ENCODE results near the gene WDR54.
"Not testable (repeated sequence)": the region's sequence is repeated elsewhere in the genome, so short reads cannot be mapped to it uniquely, and the experiment has no call there.

The WDR54 gene

GRCh38 chr2:74406035-74406434 is 15.5 kb upstream of the WDR54 start:
- DNase-seq (ENCODE audit: low read depth): no peak

- DNase-seq (ENCODE audit: low read depth): no peak
Observed at GRCh38 chr2:74407682-74408081, 13.8 kb upstream of the WDR54 start.

GRCh38 chr2:74413001-74413698 is 8.4 kb upstream of the WDR54 start:
- DNase-seq (ENCODE audit: low read depth): no peak

- no peak for DNase-seq (ENCODE audit: low read depth)
Observed at GRCh38 chr2:74414441-74414840, 7.1 kb upstream of the WDR54 start.

GRCh38 chr2:74414881-74415761 is 6.4 kb upstream of the WDR54 start:
- no peak for DNase-seq (ENCODE audit: low read depth)

- DNase-seq (ENCODE audit: low read depth): no peak
Observed at GRCh38 chr2:74415762-74416395, 5.7 kb upstream of the WDR54 start.

GRCh38 chr2:74416778-74417177 is 4.8 kb upstream of the WDR54 start:
- DNase-seq (ENCODE audit: low read depth): no peak

- DNase-seq (ENCODE audit: low read depth): no peak
Observed at GRCh38 chr2:74417197-74417596, 4.3 kb upstream of the WDR54 start.

GRCh38 chr2:74417763-74418162 is 3.8 kb upstream of the WDR54 start:
- DNase-seq (ENCODE audit: low read depth): no peak

- DNase-seq (ENCODE audit: low read depth): no peak
Observed at GRCh38 chr2:74418312-74418711, 3.2 kb upstream of the WDR54 start.

GRCh38 chr2:74419345-74419744 is 2.2 kb upstream of the WDR54 start:
- DNase-seq (ENCODE audit: low read depth): no peak

- DNase-seq (ENCODE audit: low read depth): no peak
Observed at GRCh38 chr2:74420006-74420405, 1.5 kb upstream of the WDR54 start.

GRCh38 chr2:74420443-74421103 is 957 bp upstream of the WDR54 start:
- not testable (repeated sequence) for DNase-seq (ENCODE audit: low read depth)

GRCh38 chr2:74423231-74424095 is 1.9 kb downstream of the WDR54 start:
- no peak for DNase-seq (ENCODE audit: low read depth)

GRCh38 chr2:74424139-74424992 is 2.8 kb downstream of the WDR54 start:
- no peak for DNase-seq (ENCODE audit: low read depth)

GRCh38 chr2:74424995-74425406 is 3.5 kb downstream of the WDR54 start:
- no peak for DNase-seq (ENCODE audit: low read depth)

- DNase-seq (ENCODE audit: low read depth): no peak
Observed at GRCh38 chr2:74425523-74425922, 4.0 kb downstream of the WDR54 start.

- DNase-seq (ENCODE audit: low read depth): no peak
Observed at GRCh38 chr2:74426181-74426758, 4.7 kb downstream of the WDR54 start.

GRCh38 chr2:74427551-74427950 is 6.0 kb downstream of the WDR54 start:
- DNase-seq (ENCODE audit: low read depth): no peak

GRCh38 chr2:74428675-74429074 is 7.1 kb downstream of the WDR54 start:
- DNase-seq (ENCODE audit: low read depth): no peak
